Mucosa of rectum (tissue), 2 donors: ENCODE measurements around the gene ZCCHC14.
A peak's percentile ranks its signal among the peaks of the same experiment; 100 is the strongest.
"Not testable (repeated sequence)": the region's sequence is repeated elsewhere in the genome, so short reads cannot be mapped to it uniquely, and the experiment has no call there.

Source experiments
- H3K27ac ChIP-seq, 2 donors: one replicate each; pipeline ENCODE4 v1.7.0; 2013; ENCODE audit warnings: inconsistent platforms in 2 of 2, low read depth in 2 of 2, low read length in 2 of 2
- H3K27me3 ChIP-seq, 2 donors: one replicate each; pipeline ENCODE4 v1.7.0; 2013; ENCODE audit warnings: low read length in 2 of 2; ENCODE audit not compliant: control insufficient read depth in 2 of 2, insufficient read depth in 2 of 2
- H3K36me3 ChIP-seq, 2 donors: one replicate each; pipeline ENCODE4 v1.7.0; 2013; ENCODE audit warnings: low read length in 2 of 2; ENCODE audit not compliant: control insufficient read depth in 2 of 2, insufficient read depth in 2 of 2
- H3K4me1 ChIP-seq, 2 donors: one replicate each; pipeline ENCODE4 v1.7.0; 2013; ENCODE audit warnings: low read length in 2 of 2, mild to moderate bottlenecking in 1 of 2; ENCODE audit not compliant: control insufficient read depth in 2 of 2, insufficient read depth in 2 of 2
- H3K4me3 ChIP-seq, 2 donors: one replicate each; pipeline ENCODE4 v1.7.0; 2013; ENCODE audit warnings: low read length in 2 of 2
- H3K9ac ChIP-seq, 2 donors: one replicate each; pipeline ENCODE4 v1.7.0; 2013; ENCODE audit warnings: low read length in 2 of 2, low read depth in 1 of 2, mild to moderate bottlenecking in 1 of 2
- H3K9me3 ChIP-seq, 2 donors: one replicate each; pipeline ENCODE4 v1.7.0; 2013; ENCODE audit warnings: low read length in 2 of 2; ENCODE audit not compliant: control insufficient read depth in 2 of 2
- donor health status: healthy.
- donor health status: Normal muscosa, but diverticular disease.

The ZCCHC14 gene

DNA sequence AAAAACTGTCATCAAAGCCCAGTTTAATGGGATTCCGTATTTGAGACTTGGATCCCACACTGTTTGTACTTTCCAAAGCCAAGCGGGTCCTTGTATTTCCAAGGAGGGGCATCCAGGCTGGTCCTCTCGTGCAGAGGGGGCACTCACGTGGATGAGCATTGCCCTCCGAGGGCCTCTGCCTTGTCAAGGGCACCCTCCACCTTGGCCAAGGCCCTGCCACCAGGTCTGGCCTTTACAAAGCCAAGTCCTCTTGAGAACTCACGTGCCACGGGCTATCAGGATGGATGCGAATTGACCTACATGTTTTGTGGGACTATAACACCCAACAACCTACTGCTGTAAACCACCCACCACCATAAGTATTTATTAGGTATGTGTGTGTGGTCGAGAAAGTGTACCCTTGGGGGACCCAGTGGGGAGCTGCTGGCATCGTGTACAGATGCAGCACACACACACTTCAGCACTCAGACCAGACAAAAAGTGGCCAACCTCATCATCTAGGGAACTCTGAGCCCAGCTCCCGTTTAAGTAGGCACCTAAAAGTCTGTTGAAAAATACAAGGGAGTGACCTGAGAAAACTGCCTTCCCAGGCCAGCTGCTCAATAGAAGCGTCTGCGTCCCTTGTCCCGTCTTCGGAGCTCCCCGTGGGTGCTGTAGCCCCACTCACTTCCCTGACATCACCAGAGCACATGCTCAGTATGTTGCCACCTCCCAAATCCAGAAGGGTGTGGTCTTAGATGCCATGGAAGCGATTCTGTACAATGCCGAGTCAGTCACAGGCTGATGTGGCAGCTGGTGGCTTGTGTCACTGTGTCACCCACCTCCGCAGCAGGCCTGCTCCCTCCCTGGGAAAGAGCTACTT is 87.8 kb downstream of the ZCCHC14 start:
- peaks cover 36 to 52% of the 10 kb centered on the region in 2 donors for H3K36me3 ChIP-seq

DNA sequence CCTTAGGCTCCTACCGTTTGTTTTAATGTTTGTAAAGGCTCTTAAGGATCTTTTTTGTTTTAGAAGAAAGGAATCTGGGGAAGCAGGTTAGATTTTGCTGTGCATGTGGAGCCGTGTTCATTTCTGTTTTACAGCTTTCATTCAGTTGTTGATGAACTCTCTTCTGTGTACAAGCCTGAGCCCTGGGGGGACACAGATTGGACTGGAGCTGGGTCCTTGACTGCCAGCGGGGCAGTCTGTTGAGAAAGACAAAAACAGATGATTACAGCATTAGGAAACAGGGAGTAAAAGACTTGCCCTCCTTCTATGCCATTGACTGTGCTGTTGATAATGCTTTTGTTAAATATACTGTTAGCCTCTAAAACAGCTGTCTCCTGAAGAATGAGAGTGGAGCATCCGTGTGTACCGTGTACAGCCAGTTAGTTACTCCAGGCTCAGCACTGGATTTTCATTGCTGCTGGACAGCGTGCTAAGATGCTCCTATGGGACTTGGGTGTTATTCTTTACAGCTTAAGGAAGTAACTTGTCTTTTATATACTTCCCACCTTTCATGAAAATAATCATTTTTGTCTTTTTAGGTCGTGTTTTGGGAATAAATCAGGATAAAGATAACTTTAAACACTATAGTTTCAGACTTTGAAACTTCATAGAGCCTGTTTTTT is 97.5 kb downstream of the ZCCHC14 start:
- no peaks in the 10 kb centered on the region for H3K27me3 ChIP-seq
- no peak overlapping the region for H3K4me3 ChIP-seq
- no peak overlapping the region for H3K27ac ChIP-seq
- peaks cover 11 to 13% of the 10 kb centered on the region in 2 donors for H3K36me3 ChIP-seq
- peaks cover 22 to 26% of the 10 kb centered on the region in 2 donors for H3K4me1 ChIP-seq
- no peaks in the 10 kb centered on the region for H3K9me3 ChIP-seq
- no peak overlapping the region for H3K9ac ChIP-seq

More for the DNA sequence above, 87.8 kb downstream of the ZCCHC14 start:
- H3K27me3 ChIP-seq: no peaks in the 10 kb centered on the region
- H3K27ac ChIP-seq: no peak overlapping the region
- H3K4me1 ChIP-seq: peaks cover 3% of the 10 kb centered on the region in 2 donors
- H3K9me3 ChIP-seq: no peaks in the 10 kb centered on the region
- H3K9ac ChIP-seq: no peak overlapping the region
- H3K4me3 ChIP-seq: no peak overlapping the region

DNA sequence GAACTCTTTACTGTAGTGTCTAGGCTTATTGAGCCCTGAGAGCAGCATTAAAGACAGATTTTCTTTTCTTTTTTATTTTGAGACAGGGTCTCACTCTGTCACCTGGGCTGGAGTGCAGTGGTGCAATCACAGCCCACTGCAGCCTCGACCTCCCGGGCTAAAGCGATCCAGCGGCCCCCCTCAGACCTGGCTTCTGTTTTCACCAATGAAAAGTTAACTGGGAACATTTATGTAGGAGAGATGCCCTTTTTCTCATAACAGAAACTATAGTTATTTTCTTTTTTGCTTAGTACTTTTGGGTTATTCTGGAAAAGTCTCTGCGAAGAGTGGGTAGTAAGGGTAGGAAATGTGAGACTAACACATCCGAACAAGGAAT is 99.2 kb downstream of the ZCCHC14 start:
- Histone ChIP-seq H3K9me3 (no peaks in the 10 kb centered on the region), H3K4me3 (peak overlapping the region; percentile 61 to 93), H3K27ac (peak overlapping the region; percentile 98 to 99), H3K27me3 (no peaks in the 10 kb centered on the region), H3K36me3 (peaks cover 2 to 4% of the 10 kb centered on the region in 2 donors), H3K4me1 (peaks cover 23 to 26% of the 10 kb centered on the region in 2 donors), H3K9ac (peak overlapping the region; percentile 89 to 96)

DNA sequence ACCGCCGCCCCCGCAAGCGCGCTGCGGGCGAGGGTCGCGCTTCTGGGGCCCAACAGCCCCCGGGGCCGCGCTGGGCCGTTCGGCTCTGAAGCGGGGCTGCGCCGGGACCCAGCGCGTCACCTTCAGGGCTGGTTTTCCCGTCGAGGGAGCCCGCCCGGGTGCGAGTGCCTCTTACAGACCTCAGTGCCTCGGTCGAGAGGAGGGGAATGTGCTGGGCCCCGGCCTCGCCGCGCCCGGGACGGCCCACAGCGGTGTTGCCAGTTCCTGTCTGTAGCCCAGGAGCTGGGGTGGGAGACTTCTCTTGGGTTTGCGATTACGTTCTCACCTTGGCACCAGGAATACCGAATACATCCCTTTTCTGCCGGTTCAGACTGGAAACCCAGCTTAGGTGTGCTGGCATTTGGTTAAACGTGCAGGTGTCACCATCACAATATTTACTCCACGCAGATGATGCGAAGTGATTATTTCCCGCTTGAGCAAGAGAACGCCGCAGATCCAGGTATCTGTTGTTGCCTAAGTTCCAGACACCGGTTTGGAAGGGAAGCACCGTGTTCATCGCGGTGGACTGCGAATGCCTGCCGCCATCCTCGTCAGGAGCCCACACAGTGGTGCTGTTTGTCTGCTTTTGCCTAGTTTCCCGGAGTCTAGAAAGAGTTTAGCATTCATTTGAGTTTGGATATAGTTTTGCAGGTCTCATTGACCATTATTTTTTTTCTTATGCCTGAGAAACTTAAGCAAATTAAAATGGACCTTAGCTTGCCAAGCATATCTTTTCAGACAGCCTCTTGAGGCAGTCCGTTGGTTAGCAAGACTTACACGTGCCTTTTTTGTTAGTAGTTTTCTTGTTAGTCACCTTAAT is 99.8 kb downstream of the ZCCHC14 start:
- Histone ChIP-seq H3K4me1 (peaks cover 27 to 28% of the 10 kb centered on the region in 2 donors), H3K9ac (peak overlapping the region; percentile 89 to 96), H3K4me3 (peak overlapping the region; percentile 61 to 93), H3K27me3 (no peaks in the 10 kb centered on the region), H3K27ac (peak overlapping the region; percentile 98 to 99), H3K9me3 (no peaks in the 10 kb centered on the region), H3K36me3 (no peaks in the 10 kb centered on the region)

DNA sequence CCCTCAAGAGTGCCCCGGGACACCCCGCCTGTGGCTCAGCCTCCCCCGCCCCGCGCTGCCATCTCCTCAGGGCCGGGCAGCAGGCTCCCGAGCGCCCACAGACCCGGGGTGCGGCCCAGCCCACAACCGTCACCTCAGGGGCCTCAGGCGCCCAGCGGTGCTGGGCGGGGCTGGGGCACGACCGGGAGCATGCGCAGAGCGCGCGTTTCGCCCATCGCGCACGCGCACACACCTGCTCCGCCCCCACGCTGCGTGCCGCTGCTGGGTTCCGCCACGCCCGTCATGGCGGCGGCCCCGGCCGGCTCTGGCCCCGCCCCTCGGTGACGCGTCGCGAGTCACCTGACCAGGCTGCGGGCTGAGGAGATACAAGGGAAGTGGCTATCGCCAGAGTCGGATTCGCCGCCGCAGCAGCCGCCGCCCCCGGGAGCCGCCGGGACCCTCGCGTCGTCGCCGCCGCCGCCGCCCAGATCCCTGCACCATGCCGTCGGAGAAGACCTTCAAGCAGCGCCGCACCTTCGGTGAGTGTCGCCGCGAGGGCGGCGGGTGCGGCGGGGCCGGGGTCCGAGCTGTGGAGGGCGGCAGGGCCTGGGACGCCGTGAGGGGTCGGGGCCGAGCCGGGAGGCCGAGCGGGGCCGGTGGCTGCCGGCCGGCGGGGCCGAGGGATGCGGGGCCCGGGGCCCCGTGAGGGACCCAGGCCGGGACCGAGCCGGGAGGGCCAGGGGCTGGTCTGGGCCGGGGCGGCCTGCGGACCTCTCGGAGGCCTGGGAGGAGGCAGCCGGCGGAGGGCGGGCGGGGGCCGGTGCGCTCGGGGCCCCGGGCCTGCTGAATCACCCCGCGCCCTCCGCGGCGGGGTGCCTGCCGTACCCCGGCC is 100.6 kb downstream of the ZCCHC14 start, which contains the start of gene MAP1LC3B:
MAP1LC3B (plus strand) TSS at position 387 of the 871 bp plus-strand sequence; CDS start at position 479, 92 bp downstream.
- Histone ChIP-seq H3K9me3 (no peaks in the 10 kb centered on the region), H3K27ac (peak within 1 kb of the TSS; percentile 98 to 99), H3K9ac (peak within 1 kb of the TSS; percentile 89 to 99), H3K4me3 (peak within 1 kb of the TSS; percentile 79 to 93), H3K36me3 (no peaks in the 10 kb centered on the region), H3K27me3 (no peaks in the 10 kb centered on the region), H3K4me1 (peaks cover 36% of the 10 kb centered on the region in 2 donors)

DNA sequence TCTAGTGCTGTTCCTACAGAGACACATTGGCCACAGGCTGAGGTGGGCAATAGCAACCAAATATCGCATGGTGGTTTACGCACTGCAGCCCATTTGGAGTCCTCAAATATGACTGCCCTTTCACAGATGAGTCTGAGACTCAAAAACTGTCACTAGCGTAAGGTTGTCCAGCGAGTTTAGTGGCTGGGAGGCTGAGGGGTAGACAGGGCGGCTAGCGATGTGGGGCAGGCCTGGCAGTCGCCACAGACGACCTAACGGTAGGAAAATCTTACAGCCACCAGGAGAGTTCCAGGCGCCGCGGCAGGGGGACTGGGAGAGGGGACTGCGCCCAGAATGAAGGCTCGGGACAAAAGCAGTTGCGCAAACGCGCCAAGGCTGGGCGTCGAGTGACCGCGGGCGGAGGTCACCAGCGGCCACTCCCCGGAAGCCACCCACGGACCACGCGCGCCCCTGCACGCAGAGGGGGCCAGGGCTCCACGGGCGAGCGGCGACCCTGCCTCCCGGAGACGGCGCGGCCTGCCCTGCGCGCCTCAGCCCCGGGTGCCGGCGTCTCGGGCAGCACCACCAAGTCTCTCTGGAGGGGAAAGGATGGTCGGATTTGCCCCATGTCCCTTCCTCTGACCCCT is 101.4 kb downstream of the ZCCHC14 start:
- H3K36me3 ChIP-seq: no peaks in the 10 kb centered on the region
- peaks cover 38 to 43% of the 10 kb centered on the region in 2 donors for H3K4me1 ChIP-seq
- peak overlapping the region; percentile 87 to 99 for H3K9ac ChIP-seq

DNA sequence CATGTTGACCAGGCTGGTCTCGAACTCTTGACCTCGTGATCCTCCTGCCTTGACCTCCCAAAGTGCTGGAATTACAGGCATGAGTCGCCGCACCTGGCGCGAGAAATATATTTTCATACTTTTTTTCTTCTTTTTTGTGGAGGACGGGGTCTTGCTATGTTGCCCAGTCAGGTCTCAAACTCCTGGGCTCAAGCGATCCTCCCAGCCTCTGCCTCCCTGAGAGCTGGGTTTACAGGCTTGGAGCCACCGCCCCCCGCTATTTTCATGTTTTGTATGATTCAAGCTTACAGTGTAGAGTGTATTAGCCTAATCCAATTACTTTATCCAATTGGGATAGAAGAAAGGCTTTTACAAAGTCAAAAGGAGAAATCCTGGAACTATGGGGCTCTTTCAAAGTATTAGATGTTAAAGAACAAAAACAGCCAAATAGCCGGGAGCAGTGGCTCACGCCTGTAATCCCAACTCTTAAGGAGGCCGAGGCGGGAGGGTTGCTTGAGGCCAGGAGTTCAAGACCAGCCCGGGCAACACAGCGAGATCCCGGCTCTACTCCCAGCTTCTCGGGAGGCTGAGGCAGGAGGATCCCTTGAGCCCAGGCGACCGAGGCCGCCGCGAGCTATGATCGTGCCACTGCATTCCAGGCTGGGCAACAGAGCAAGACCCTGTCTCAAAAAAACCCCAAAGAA is 102.0 kb downstream of the ZCCHC14 start:
- no peaks in the 10 kb centered on the region for H3K9me3 ChIP-seq
- H3K27ac ChIP-seq: peak overlapping the region; percentile 98 to 99
- no peaks in the 10 kb centered on the region for H3K36me3 ChIP-seq
- H3K9ac ChIP-seq: peak overlapping the region; percentile 87 to 99
- H3K4me3 ChIP-seq: peak overlapping the region; percentile 72 to 79
- peaks cover 38 to 43% of the 10 kb centered on the region in 2 donors for H3K4me1 ChIP-seq
- H3K27me3 ChIP-seq: no peaks in the 10 kb centered on the region

More for the DNA sequence above, 101.4 kb downstream of the ZCCHC14 start:
- H3K9me3 ChIP-seq: no peaks in the 10 kb centered on the region
- peak overlapping the region; percentile 98 to 99 for H3K27ac ChIP-seq
- H3K4me3 ChIP-seq: peak overlapping the region; percentile 72 to 79
- H3K27me3 ChIP-seq: no peaks in the 10 kb centered on the region

DNA sequence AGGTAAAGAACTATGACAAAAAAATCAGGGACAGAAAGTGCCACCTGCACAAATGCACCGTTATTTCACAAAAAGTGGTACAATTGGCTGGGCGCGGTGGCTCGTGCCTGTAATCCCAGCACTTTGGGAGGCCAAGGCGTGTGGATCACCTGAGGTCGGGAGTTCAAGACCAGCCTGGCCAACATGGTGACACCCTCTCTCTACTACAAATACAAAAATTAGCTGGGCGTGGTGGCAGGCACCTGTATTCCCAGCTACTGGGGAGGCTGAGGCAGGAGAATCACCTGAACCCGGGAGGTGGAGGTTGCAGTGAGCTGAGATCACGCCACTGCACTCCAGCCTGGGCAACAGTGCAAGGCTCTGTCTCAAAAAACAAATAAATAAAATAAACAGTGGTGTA is 102.9 kb downstream of the ZCCHC14 start:
- not testable (repeated sequence) for H3K9ac ChIP-seq, H3K36me3 ChIP-seq, H3K27me3 ChIP-seq, H3K9me3 ChIP-seq, H3K27ac ChIP-seq, H3K4me3 ChIP-seq
- H3K4me1 ChIP-seq: peaks cover 38 to 43% of the 10 kb centered on the region in 2 donors
